A549 treated with ZK216348 at 1 μM for 4 hours (cell line): Measurements from ENCODE around the gene CDC25A. TPM values are rescaled to one million over a fixed set of nuclear protein-coding genes. Genes with fewer than 3 reads are reported as not detected.

ENCODE experiments used
- total RNA-seq: library from RNA; stranded (reverse); fragments of 200-300 nt; extraction: Qiagen RNA extraction; gene quantifications from 5 replicates; pipeline ENCODE4 v1.2.3, GENCODE V29; 2022; ENCODE audit warnings: low read depth

Gene CDC25A
- 8.9 to 11.5 TPM (median 9.2 TPM) in 5 replicates for total RNA-seq

DNA sequence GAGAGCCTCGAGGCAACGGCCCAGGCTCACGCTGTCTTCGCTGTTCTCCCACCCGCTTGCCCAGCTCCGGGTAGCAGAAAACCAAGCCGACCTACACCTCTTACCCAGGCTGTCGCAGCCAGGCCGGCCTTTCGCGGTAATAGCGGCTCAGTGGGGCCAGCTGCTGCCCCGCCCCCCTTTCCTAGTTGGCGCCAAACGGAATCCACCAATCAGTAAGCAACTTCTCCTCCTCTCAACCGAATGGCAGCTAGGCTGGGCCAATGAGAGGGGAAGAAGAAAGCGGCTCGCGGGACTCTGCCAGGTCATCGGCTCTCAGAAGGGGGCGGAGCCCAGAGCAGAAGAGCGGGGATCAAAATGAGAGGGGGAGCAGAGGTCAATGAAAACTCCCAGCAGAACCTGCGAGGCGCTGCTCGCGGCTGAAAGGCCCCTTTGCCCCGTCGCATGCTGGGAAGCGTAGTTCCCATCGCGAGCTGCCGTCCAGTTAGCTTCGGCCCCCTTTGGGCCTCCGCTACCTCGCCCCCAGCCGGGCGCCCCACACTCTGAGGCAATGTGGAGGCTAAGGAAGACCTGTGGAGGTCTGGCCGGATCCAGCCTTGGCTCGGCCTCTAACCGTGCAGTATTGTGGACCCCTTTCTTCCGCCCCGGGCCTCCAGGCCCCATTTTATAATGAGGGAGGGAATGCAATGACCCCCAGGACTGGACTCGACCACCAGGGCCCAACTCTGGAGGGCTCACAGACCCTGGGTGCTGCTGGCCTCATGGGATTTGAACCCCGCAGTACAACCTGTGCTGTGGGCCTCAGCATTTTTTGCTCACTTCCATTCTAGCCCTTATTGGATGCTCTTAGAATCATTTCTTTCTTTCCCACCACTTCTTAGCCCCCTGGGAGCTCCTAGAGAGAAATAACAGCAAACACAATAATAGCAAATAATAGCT, at the start of gene CDC25A:
TSS of gene CDC25A (minus strand) at position 152 of the 936 bp plus-strand sequence. CDS start 470 bp downstream, outside the sequence.

GRCh38 chr3:48222616-48223513, 34.6 kb upstream of the CDC25A start, which contains the start of gene CAMP:
Gene CAMP (plus strand): TSS chr3:48223495. CDS start chr3:48223512, 17 bp downstream.

Other genes starting within 250 kb of the CDC25A start
- gene MAP4, start 172.0 kb downstream of the CDC25A start, total RNA-seq: 82.9 to 114 TPM (median 104 TPM) in 5 replicates
- not detected in 5 replicates for gene CAMP, start 35.1 kb upstream of the CDC25A start, total RNA-seq
- gene ZNF589, start 52.7 kb upstream of the CDC25A start, total RNA-seq: 2.3 to 3.2 TPM (median 2.7 TPM) in 5 replicates
- 21.5 to 26.8 TPM (median 24.5 TPM) in 5 replicates for gene NME6, start 113.0 kb upstream of the CDC25A start, total RNA-seq
- gene SPINK8, start 145.2 kb upstream of the CDC25A start, total RNA-seq: not detected in 5 replicates
- gene FBXW12, start 183.8 kb upstream of the CDC25A start, total RNA-seq: not detected in 5 replicates
- gene PLXNB1, start 241.7 kb upstream of the CDC25A start, total RNA-seq: 9.6 to 20.7 TPM (median 15.1 TPM) in 5 replicates